ENCODE data around the gene PLEKHA6.
A peak's percentile ranks its signal among the peaks of the same experiment; 100 is the strongest.

The PLEKHA6 gene

DNA sequence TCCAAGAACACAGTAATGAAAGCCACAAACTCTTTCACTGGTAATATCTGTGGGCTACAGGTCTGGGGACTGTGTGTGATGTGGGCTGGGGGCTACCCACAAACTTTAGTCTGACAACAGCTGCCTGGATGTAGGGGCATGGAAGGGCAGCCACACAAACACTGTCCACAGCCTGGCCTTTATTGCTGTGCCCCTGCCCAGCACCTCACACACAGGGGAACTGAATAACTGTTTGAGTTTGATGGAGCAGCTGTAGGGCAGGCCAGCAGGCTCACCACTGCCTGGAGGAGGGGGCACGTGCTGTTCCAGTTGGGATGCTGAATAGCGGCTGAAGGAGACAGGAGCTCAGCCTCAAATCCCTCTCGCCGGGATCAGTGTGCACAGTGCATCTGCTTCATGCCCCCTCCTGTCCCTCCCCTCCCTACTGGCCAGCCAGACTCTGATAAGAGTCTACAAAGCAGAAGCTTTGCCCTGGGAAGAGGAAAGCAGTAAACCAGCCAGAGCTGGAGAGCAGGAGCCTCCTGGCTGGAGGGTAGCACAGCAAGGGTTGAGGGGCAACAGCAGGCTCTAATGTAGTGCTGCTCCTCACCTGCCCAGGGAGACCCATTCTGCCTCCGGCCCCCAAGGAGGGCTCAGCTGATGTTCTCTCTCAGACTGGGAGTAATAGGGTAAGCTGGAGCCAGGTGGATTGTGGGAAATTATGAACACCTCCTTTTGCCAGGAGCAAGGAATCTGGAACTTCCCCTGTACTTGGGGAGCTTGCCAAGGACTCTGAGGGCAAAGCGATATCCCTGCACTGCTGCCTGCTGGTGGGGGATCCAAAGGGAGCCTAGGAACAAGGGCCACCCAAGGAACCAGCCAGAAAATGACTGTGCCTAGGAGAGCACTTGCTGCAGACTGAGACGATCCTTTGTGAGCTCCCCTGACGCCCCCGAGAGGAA is 75.7 kb downstream of the PLEKHA6 start:
- no peak for DNase-seq (ENCODE audit: low spot score)

DNA sequence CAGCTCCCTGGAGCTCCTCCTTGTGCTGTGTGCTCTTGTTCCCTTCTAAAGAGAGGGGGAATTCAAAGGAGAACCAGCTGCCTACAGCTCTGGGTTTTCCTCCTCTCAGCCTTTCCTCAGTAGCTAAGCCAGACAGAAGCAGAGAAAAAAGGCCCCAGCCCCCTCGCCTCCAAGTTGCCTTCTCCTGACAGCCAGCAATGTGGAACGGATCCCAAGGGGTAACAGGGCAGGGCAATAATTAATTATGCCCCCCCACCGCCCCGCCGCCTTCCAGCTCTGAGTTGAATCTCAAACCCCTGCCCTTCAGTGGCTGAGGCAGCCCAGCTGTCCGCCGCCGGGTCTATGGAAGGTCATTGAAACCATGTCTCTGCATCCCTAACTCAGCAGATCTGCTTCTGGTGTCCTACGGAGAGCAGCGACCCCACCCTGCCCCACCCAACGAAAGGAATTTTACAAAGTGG is 76.9 kb downstream of the PLEKHA6 start:
- no peak for DNase-seq (ENCODE audit: low spot score)

DNA sequence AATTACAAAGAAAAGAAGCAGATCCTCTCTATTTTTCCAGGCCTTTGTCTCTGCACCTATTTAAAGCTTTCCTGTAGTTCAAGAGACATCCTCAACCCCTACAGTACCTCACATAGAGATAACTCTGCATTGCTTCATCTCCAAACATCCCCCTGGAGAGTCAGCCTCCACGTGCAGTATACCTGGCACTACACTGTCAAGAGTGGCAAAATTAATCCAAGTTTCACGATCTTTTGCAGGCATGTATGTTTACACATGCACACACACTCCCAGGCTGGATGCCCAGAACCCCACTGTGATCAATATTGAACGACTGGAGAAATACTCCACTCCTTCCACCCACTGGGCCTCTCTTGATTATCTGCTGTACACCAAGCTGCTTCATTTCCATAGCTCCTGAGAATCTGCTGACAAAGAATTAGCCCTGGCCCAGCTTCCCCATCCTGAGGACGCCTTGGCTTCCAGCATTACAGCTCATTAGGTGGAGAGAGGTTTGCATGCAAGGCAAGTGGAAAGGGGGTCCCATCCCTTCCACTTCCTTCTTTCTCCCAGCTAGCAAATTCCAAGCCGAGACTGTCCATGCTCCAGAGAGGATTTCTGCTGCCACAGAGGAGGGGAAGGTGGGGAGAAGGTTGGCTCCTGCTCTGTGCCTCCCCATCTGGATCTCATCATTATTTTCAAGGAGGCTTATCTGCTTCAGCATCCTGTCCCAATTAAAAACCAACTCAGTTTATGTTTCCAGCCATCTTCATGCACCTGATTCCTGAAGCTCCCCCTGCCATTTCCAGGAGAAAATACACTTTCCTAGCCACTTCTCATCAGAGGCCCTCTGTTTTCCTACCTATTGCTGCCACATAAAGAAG is 79.4 kb downstream of the PLEKHA6 start:
- DNase-seq (ENCODE audit: low spot score) = no peak

DNA sequence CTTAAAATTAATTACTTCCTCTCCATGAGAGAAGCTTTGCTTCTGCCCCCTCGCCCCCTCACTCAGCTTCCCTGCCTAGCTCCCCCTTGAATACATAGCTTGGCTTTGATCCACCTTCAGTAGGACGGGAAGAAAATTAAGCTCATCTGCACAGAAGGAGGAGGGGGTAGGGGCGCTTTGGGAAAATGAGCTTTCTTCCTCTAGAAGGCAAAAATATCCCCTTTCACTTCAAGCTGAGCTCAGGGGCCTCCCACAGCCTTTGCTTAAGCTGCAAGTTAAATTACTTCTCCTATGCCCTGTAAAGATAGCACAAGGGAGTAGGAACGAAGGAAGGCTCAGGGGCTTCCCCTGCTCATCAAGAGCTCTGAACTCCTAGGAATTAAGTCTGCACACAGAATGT is 80.8 kb downstream of the PLEKHA6 start:
- DNase-seq (ENCODE audit: low spot score) = no peak

DNA sequence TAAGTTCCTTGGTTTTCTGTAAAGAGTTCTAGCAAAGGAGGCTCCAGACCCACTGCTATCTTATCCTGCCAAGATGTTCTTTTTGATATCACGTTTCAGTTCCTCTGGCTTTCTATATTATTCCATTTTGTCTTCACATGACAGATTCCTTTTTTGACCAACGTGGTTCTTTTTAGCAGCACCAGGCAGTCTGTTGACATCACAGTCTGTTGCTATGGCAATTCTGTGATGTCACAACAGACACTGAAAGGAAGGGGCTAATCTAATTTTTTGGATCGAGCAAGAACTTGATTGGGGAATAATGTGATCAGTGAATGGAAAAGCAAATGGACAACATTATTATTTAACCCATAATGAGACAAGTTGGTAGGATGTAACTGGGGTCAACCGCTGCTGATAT is 81.5 kb downstream of the PLEKHA6 start:
- DNase-seq (ENCODE audit: low spot score) = no peak

DNA sequence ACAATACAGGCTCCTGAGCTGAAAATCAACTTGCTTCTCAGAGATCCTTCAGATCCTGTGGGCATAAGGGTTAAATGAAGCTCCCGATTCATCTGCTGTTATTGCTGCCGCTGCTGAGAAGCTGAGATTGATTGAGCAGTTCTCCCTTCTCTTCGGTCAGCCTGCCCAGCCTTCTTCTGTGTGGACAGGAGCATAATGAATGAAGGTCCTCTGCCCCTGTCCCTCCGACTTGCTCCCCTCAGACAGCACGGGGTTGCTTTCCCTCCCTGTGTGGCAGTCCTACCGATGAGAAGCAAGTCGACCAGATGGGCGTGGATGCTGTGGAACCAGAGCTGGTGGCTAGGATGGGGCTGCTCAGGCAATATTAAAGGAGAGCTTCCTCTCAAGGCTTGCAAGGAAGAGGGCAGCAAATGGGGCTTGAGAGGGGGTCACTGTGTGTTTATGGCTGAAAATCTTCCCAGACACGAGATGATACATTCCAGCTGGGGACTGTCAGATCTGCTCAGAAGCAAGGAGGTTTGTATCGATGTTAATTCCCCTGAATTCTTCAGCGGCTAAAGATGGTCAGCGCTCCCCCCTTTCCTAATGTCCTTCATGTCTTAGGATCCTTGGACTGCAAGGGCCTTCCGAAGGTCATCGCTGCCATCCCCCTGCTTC is 82.0 kb downstream of the PLEKHA6 start:
- DNase-seq (ENCODE audit: low spot score) = no peak

DNA sequence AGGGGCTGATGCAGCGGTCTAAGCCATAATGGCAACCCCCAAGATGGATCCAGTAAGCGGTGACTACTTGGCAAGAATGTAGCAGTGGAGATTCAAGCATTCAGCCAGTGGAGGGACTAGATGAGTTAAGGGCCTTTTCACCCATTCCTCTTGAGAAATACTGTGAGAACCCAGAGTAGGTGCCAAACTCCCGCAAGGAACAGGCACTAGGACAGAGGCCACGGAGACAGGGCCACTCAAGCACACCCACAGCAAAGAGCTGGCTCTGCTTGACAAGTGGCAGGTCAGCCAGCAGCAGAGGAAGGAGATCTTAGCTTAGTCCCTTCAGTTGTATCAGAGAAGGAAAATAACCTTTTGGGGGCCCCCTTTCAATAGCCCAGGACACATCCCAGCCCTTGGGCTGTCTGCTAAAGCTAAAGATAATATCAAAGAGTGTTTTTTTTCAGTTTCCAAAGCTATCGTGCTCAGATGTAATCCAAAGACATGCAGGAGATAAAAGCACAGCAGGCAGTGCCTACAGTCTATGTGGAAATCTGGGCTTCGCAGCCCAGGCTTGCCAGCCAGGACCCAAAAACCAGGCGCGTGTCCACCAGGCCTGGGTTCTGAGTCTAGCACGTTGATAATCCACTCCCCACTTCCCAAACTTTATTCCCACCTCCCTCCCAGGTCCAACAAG is 83.9 kb downstream of the PLEKHA6 start:
- no peak for DNase-seq (ENCODE audit: low spot score)

DNA sequence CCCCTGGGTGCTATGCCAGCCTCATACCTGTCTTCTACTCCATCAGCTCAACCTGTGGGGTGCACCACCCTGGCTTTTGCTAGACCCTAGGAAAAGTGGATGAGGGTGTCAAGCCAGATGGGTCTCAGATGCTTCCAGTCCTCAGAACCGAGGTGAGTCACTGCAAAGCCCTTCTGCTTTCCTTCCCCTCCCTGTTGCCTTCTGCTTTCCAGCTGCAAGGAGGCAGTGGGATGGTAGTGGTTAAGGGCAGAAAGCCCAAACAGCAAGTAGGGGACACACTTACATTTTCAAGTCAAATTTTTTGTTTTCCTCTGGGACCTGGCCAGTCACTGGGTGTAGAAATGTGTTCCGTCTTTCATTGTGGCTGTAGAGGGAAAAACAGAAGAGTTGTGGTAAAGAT is 85.3 kb downstream of the PLEKHA6 start:
- no peak for DNase-seq (ENCODE audit: low spot score)

DNA sequence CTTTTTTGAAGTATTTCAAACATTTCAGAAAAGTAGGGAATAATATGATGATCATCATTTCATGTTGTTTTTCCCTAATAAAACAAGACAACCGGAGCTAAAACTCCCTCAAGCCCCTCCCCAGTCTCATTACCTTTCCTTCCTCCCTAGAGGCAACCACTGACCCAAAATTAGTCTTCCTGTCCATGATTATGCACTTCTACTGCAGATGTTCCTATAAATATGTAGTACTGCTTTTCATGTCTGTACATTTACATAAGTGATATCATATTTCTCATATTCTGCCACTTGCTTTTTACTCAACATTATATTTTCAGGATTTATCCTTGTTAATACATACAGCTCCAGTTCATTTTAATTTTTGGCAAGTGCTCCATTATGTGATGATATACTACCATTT is 87.2 kb downstream of the PLEKHA6 start:
- no peak for DNase-seq (ENCODE audit: low spot score)

DNA sequence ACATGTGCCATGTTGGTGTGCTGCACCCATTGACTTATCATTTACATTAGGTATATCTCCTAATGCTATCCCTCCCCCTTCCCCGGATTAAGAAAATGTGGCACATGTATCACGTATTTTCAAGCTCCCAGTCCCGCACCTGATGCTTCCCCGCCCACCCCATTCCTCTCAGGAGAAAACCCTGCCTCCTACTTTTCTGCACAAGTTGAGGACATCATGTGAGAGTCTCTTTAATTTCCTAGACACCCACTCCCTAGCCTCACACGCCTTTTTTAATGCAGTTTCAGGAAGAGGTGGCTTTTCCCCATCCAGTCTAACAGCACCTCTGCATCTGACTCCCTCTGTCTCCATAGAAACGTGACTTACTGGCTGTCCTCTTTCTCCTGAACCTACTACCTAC is 87.8 kb downstream of the PLEKHA6 start:
- no peak for DNase-seq (ENCODE audit: low spot score)

DNA sequence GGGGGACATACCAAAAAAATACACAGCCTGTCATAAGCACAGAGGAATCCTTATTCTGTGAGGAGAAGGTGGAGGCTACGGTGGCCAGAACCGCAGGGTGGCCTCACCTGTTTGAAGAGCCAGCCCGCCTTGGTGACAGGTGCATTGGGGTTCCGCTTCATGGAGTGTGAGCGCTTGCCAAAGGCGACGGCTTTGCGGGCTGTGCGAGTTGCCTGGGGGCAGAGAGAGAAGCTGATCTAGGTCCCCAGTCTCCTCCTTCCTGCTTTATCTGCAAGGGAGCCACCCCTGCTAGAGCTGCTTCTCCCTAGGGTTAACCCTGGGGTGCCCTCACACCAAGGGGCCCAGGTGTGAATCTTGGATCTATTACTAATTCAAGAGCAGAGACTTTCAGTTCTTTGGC is 91.6 kb downstream of the PLEKHA6 start:
- DNase-seq (ENCODE audit: low spot score) = no peak

DNA sequence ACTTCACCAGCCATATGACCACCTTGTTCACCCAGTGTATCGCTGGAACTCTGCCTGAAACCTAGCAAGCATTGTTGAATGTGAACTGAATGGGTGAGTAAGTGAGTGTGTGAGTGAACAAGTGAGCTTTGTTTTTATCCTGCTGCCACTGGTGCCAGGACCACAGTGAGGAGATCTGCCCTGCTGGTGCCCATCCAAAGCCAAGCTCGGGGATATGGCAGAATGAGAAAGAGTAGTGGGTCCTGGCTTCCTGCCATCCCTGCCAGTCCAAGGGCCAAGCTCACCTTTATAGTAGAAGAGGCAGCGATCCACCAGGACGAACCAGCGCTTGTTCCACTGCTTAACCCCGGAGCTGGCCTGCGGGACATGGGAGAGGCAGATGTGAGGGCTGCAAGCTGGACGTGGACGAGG is 92.5 kb downstream of the PLEKHA6 start:
- DNase-seq (ENCODE audit: low spot score) = no peak

DNA sequence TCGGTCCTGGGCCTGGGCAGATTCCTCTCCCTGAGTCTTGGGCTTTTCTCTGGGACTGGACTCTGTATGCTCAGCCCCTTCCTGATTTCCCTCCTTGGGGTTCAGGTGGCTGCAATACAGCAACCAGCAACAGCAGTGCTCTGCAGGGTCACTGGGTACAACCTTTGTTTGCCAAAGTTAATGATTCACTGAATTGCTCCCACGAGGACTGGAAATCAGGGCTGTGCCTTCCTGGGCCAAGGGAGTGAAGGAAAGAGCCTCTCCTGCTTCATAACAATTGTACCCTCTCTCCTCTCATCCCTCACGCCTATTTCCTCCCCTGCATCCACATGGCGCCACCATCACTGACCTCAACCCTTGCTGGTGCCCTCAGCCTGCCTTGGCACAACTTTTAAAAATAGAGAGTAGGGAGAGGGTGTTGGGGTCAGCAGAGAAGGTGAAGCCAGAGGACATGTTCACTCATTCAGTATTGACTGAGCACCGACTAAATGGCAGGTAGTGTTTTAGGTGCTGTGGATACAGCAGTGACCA is 93.2 kb downstream of the PLEKHA6 start:
- no peak for DNase-seq (ENCODE audit: low spot score)

DNA sequence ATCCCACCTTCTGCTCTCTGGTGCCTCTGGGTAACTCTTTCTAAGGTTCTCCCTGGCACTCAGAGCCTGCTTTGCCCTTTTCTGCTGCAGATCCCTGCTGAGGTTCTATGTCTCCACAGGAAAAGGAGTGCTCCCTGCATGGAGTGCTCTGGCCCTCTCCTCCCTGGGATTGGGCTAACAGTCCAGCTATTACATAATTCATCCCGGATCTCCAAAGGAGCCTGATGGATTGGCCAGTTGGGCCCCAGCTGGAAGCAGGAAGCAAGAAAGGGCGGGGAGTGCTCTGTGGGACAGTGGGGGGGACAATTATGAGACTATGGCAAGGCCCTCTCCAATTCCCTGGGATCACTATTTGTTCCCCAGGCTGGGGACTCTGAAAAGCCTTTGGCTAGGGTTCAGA is 94.1 kb downstream of the PLEKHA6 start:
- DNase-seq (ENCODE audit: low spot score) = no peak

DNA sequence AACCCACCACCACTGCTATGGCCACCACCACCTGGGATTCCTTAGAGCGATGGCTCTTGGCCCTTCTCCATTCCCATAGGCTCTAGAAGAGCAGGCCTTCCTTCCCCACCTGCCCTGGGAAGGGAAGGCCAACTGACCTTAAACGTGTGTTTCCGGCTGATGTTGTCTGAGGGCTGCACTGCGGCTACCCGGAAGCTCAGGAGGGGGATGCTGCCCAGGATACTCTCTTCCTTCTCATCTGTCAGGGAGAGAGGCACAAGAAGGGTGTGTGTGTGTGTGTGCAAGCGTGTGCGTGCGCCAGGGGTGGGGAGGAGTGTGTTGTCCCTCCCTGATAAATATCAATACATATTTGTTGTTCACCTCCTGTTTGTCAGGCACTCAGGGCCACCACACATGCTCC is 94.9 kb downstream of the PLEKHA6 start:
- no peak for DNase-seq (ENCODE audit: low spot score)

DNA sequence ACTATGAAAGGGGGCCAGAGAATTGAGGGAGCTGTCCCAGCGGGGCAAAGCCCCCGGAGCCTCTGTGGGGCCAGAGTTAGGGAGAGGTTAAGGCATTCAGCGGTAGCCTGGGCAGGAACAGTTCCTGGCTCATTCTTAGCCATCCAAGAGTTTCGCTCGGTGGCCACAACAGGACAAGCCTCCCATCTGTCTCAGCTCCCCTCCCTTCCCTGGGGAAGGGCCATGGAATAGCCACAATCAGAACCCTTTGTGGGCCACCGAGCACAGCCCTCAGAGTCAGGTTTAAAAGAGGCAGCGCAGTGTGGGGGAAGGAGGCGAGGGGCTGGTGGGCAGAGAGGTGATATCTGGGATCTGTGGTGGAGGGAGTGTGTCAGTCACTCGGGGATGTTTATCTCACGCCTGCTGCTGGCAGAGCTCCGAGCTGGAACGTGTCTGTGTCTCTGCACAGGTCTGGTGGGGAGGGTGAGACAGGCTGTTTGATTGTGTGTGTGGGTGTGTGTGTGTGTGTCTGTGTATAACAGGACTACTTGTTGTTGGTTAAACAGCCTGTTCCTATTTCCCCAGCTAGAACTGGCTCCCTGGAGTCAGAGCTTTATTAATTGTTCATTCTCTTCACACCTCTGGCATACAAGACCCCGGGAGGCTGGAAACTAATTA is 96.3 kb downstream of the PLEKHA6 start:
- no peak for DNase-seq (ENCODE audit: low spot score)

DNA sequence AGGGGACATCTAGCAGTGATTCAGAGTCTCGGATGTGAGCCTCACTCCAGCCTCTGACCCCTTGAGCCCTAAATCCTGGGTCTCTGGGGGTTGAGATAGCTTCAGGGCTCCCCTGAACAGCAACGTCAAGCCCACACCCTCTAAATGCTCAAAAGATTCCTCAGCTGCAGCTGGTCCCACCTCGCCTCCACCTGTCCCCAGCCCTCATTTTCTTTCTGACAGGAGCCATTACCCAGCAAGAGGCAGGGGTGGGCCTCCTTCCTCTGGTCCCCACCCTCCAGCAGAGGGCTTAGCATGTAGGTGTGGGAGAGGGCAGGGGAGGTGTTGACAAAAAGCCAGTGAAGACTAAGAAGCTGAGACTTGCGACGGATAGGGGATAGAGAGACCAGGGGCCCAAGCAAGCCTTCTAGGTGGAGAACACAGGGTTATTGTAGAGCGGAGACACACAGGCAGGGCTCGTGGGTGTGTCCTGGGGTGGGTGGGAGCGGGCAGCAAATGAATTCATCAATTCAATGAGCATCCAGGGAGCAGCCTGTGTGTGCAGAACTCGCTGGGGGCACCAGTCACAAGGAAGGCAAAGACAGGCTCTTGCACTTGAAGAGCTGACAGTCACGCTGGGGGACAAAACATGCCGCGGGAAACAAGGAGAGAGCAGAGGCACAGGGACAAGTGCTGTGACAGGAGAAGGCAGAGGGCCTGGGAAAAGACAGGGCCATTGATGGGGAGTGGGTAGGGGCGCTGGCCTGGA is 97.0 kb downstream of the PLEKHA6 start:
- DNase-seq (ENCODE audit: low spot score) = no peak

DNA sequence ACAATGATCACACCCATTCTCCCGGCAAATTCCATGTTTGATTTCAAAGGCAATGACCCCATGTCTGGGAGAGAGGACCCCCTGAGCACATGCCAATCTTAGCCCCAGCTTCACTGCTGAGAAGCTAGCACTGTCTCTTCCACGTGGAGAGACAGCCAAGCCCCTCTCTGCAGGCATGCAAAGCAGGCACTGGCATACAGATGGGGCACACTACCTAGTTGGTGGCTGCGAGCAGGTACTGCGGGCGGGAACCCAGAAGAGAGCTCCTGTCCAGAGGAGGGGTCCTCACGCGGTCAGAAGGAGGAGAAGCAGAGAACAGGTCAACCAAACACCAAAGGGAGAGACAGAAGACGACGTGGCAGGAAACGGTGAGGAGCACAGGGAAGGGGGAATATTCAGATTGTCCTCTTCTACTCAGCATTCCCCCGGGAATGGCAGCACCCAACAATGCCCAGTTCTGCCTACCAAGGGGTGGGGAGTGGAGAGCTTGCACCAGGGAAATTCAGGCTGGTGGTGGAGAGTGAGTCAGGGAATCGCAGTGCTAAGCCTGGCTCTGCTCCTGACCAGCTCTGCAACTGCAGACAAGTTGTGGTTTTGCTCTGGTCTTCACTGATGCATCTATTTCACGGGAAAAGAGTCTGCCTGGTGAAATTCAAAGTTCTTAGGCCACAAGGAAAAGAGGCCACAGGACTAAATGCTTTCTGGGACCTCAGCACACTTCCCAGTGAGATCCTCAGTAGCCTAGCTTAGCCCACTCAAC is 97.8 kb downstream of the PLEKHA6 start:
- peak; percentile 69 for DNase-seq (ENCODE audit: low spot score)

DNA sequence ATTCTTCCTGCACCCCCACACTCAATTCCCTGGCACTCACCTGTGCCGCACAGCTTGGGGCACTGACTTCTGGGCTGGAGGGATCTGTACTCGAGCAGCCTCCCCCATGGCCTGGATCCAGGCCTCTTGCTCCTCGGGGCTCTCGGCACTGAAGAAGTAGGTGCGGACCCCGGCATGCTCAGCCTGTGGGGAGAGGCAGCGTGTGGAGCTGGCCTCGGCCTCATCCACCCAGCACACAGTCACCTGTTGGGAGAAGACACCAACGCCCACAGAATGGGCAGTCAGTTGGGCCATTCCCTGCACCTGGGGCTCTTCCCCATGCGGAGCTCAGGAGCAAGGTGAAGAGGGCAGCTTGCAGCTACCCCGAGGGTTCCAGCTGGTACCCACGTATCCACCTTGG is 98.5 kb downstream of the PLEKHA6 start:
- DNase-seq (ENCODE audit: low spot score) = no peak

Data from AG08396 (cell line).